ENCODE data around the gene TUBB3. TPM values are rescaled to one million over a fixed set of nuclear protein-coding genes. Genes with fewer than 3 reads are reported as not detected.
A peak's percentile ranks its signal among the peaks of the same experiment; 100 is the strongest.

TUBB3 gene
- total RNA-seq, 1 experiment from 2014 or later = 205 TPM

- no peaks in the 10 kb centered on the region for H3K27me3 ChIP-seq (ENCODE audit: control insufficient read depth, insufficient read depth, low read length)
- peak overlapping the region; percentile 95 for H3K27ac ChIP-seq (ENCODE audit: low read length)
- peaks cover 6% of the 10 kb centered on the region; the same call in 1 of the 2 replicates for H3K36me3 ChIP-seq (ENCODE audit: control insufficient read depth, insufficient read depth, low read length)
- BruUV-seq (replicated peaks) = no TSS peak
- peak overlapping the region; percentile 78 to 90 for H3K4me3 ChIP-seq (ENCODE audit: low read depth in 2 of 2, low read length in 2 of 2)
- H3K9me3 ChIP-seq (ENCODE audit: control insufficient read depth, insufficient read depth, low read depth, low read length) = no peaks in the 10 kb centered on the region
- CTCF ChIA-PET = interaction anchor here (0.6 kb wide), 1 partner anchor 110 kb away, joined by 3 read pairs; no protein-coding TSS in a partner anchor
- POLR2A ChIA-PET = interaction anchor here (0.6 kb wide), 1 partner anchor 50 kb away, joined by 4 read pairs; no protein-coding TSS in a partner anchor
- ATAC-seq = peak; percentile 97
- no peak for DNase-seq (ENCODE audit: low read depth, low spot score)
- intact Hi-C loops (cut with micrococcal nuclease; ENCODE audit: unreplicated experiment) (no loop called here), in situ Hi-C loops (cut with HindIII; ENCODE audit: low pct_unique_long_range_greater_than_20kb, low sequenced_read_pairs) (no loop called here)
- TF ChIP-seq, protein P1, sequence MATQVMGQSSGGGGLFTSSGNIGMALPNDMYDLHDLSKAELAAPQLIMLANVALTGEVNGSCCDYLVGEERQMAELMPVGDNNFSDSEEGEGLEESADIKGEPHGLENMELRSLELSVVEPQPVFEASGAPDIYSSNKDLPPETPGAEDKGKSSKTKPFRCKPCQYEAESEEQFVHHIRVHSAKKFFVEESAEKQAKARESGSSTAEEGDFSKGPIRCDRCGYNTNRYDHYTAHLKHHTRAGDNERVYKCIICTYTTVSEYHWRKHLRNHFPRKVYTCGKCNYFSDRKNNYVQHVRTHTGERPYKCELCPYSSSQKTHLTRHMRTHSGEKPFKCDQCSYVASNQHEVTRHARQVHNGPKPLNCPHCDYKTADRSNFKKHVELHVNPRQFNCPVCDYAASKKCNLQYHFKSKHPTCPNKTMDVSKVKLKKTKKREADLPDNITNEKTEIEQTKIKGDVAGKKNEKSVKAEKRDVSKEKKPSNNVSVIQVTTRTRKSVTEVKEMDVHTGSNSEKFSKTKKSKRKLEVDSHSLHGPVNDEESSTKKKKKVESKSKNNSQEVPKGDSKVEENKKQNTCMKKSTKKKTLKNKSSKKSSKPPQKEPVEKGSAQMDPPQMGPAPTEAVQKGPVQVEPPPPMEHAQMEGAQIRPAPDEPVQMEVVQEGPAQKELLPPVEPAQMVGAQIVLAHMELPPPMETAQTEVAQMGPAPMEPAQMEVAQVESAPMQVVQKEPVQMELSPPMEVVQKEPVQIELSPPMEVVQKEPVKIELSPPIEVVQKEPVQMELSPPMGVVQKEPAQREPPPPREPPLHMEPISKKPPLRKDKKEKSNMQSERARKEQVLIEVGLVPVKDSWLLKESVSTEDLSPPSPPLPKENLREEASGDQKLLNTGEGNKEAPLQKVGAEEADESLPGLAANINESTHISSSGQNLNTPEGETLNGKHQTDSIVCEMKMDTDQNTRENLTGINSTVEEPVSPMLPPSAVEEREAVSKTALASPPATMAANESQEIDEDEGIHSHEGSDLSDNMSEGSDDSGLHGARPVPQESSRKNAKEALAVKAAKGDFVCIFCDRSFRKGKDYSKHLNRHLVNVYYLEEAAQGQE (IDR thresholded peaks at IDR 0.05; ENCODE audit: insufficient read depth in 1 of 2, low read depth in 2 of 2, low read length in 1 of 2) = no peak
- TF ChIP-seq POLR2AphosphoS5 (IDR thresholded peaks at IDR 0.05; ENCODE audit: low read depth, low read length) (peak; percentile 88), TCF7L2 (IDR thresholded peaks at IDR 0.05; ENCODE audit: low read depth, low read length) (no peak), SIN3A (IDR thresholded peaks at IDR 0.05; ENCODE audit: borderline replicate concordance, insufficient read depth, low read depth, low read length) (peak; percentile 54; the same call in 1 of the 2 replicates)
- TF ChIP-seq, protein P2, sequence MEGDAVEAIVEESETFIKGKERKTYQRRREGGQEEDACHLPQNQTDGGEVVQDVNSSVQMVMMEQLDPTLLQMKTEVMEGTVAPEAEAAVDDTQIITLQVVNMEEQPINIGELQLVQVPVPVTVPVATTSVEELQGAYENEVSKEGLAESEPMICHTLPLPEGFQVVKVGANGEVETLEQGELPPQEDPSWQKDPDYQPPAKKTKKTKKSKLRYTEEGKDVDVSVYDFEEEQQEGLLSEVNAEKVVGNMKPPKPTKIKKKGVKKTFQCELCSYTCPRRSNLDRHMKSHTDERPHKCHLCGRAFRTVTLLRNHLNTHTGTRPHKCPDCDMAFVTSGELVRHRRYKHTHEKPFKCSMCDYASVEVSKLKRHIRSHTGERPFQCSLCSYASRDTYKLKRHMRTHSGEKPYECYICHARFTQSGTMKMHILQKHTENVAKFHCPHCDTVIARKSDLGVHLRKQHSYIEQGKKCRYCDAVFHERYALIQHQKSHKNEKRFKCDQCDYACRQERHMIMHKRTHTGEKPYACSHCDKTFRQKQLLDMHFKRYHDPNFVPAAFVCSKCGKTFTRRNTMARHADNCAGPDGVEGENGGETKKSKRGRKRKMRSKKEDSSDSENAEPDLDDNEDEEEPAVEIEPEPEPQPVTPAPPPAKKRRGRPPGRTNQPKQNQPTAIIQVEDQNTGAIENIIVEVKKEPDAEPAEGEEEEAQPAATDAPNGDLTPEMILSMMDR (IDR thresholded peaks at IDR 0.05) = no peak
- H3K4me1 ChIP-seq (ENCODE audit: control insufficient read depth, insufficient read depth, low read length) = peaks cover 9% of the 10 kb centered on the region
These were observed 49.4 kb downstream of the TUBB3 start for GRCh38 chr16:89972244-89973234.

DNA sequence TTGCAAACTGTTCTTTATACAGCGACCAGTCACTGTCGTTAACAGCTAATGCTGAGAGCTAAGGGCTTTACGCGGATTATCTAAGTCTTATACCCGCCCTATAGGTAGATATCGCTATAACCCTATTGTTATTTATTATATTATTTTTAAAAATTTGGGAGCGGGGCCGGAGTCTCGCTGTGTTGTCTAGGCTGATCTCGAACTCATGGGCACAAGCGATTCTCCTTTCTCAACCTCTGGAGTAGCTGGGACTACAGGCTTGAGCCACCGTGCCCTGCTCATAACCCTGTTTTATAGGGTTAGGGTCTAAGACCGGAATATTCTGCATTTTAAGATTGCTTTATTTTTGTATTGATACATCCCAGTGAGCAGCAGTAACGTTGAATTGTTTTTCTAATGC is 50.1 kb downstream of the TUBB3 start:
- no peaks in the 10 kb centered on the region for H3K27me3 ChIP-seq (ENCODE audit: control insufficient read depth, insufficient read depth, low read length)
- no peaks in the 10 kb centered on the region for H3K9me3 ChIP-seq (ENCODE audit: control insufficient read depth, insufficient read depth, low read depth, low read length)
- BruUV-seq (replicated peaks) = no TSS peak
- peak overlapping the region; percentile 95 for H3K27ac ChIP-seq (ENCODE audit: low read length)
- peak overlapping the region; percentile 78 to 90 for H3K4me3 ChIP-seq (ENCODE audit: low read depth in 2 of 2, low read length in 2 of 2)
- DNase-seq (ENCODE audit: low read depth, low spot score) (no peak), ATAC-seq (no peak)
- H3K36me3 ChIP-seq (ENCODE audit: control insufficient read depth, insufficient read depth, low read length) = peaks cover 6% of the 10 kb centered on the region; the same call in 1 of the 2 replicates
- intact Hi-C loops (cut with micrococcal nuclease; ENCODE audit: unreplicated experiment) (no loop called here), in situ Hi-C loops (cut with HindIII; ENCODE audit: low pct_unique_long_range_greater_than_20kb, low sequenced_read_pairs) (no loop called here)
- TF ChIP-seq, protein P1 (IDR thresholded peaks at IDR 0.05; ENCODE audit: insufficient read depth in 1 of 2, low read depth in 2 of 2, low read length in 1 of 2) = no peak
- no peak for TF ChIP-seq POLR2AphosphoS5 (IDR thresholded peaks at IDR 0.05; ENCODE audit: low read depth, low read length)
- TF ChIP-seq SIN3A (IDR thresholded peaks at IDR 0.05; ENCODE audit: borderline replicate concordance, insufficient read depth, low read depth, low read length) = no peak
- TF ChIP-seq, protein P2 (IDR thresholded peaks at IDR 0.05) = no peak
- TF ChIP-seq TCF7L2 (IDR thresholded peaks at IDR 0.05; ENCODE audit: low read depth, low read length) = no peak
- H3K4me1 ChIP-seq (ENCODE audit: control insufficient read depth, insufficient read depth, low read length) = peaks cover 9% of the 10 kb centered on the region
- ChIA-PET POLR2A (interaction anchor here (0.6 kb wide), 1 partner anchor 51 kb away, joined by 4 read pairs; no protein-coding TSS in a partner anchor), CTCF (interaction anchor here (0.6 kb wide), 1 partner anchor 111 kb away, joined by 3 read pairs; no protein-coding TSS in a partner anchor)
